NCI-H2081 treated with DMSO at 0.1 percent for 48 hours (cell line): ENCODE results near the gene EFHC1.
"Not testable (repeated sequence)": the region's sequence is repeated elsewhere in the genome, so short reads cannot be mapped to it uniquely, and the experiment has no call there.

ENCODE experiments used
- DNase-seq: peaks from one replicate; lab custom pipeline; 2025; lab: John Stamatoyannopoulos, UW

Gene EFHC1, protein sequence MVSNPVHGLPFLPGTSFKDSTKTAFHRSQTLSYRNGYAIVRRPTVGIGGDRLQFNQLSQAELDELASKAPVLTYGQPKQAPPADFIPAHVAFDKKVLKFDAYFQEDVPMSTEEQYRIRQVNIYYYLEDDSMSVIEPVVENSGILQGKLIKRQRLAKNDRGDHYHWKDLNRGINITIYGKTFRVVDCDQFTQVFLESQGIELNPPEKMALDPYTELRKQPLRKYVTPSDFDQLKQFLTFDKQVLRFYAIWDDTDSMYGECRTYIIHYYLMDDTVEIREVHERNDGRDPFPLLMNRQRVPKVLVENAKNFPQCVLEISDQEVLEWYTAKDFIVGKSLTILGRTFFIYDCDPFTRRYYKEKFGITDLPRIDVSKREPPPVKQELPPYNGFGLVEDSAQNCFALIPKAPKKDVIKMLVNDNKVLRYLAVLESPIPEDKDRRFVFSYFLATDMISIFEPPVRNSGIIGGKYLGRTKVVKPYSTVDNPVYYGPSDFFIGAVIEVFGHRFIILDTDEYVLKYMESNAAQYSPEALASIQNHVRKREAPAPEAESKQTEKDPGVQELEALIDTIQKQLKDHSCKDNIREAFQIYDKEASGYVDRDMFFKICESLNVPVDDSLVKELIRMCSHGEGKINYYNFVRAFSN

DNA sequence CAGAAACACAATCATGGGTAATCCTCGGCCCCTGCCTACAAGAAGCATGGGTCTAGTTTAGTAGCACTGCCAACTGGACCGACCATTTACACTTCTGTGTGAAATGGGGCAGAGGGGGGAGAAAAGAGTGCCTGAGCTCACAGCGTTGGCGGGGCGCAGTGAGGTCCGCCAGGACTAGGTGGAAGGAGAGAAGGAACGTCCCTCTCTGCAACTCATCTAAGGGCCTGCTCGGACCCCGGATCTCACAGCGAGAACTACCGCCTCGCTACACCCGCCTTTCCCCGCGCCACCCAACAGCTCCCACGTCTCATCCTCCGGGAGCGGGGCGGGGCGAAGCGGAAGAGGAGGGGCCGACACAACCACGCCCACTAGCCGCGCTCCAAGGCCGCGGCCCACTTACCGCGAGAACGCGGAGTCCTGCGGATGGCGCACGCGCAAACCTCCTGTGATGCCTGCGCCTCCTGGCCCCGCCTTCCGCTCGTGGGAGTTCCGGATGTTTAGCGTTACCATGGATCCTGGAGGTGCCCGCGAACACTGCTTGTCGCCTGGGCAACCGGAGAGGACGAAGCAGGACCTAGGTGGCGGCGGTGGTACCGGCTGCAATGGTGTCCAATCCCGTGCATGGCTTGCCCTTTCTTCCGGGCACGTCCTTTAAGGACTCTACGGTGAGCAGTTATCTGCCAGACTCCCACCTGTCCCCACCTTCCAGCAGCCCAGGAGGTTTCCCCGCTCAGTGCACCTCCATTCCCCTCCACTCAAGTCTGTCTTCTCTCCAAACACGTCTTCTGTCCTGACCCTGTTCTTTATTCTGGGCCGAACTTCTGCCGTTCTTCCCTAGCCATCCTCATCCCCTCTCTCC is at the start of gene EFHC1:
TSS of gene EFHC1 (plus strand) at position 534 of the 859 bp plus-strand sequence. CDS start at position 603, 69 bp downstream.
- DNase-seq, result peak; percentile 94

GRCh38 chr6:52371656-52372191 is 48.4 kb upstream of the EFHC1 start:
- no peak for DNase-seq

DNA sequence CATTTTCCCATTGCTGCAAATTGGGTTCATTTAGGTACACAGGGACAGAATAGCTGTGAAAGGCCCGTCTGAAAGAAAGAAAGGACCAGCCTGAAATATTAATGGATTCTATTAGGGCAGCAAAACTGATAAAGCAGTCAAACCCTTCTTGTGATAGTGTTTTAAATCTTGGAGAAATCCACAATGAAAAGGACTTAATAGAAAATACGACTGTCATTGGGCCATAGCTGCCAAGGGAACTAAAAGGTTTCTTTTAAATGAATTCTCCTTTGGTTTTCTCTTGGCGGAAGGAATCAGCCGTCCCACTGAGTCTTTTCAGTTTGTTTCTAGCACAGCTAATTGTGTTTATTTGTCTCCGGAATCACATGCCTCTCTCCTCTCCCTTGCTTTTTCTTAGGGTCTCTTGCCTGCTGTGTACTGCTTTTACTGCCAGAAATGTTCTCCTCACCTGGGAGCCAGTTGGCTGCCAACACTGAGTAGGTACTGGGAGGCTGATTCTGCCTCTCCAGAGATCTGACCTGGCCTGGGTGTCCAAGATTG is 46.9 kb upstream of the EFHC1 start:
- DNase-seq, result no peak

DNA sequence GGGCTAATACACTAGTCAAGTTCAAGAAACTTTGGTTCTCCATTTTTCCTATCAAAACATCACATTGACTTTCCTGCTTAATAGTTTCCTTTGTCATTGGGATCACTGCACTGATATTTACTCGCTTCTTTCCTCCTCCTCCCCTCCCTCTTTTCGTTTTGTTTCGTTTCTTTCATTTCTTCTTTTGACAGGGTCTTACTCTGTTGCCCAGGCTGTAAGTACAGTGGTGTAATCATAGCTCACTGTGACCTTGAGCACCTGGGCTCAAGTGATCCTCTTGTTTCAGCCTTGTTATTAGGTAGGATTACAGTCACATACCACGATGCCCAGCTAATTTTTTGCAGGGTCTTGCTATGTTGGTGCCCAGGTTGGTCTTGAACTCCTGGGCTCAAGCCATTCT is 45.9 kb upstream of the EFHC1 start:
- DNase-seq, result no peak

DNA sequence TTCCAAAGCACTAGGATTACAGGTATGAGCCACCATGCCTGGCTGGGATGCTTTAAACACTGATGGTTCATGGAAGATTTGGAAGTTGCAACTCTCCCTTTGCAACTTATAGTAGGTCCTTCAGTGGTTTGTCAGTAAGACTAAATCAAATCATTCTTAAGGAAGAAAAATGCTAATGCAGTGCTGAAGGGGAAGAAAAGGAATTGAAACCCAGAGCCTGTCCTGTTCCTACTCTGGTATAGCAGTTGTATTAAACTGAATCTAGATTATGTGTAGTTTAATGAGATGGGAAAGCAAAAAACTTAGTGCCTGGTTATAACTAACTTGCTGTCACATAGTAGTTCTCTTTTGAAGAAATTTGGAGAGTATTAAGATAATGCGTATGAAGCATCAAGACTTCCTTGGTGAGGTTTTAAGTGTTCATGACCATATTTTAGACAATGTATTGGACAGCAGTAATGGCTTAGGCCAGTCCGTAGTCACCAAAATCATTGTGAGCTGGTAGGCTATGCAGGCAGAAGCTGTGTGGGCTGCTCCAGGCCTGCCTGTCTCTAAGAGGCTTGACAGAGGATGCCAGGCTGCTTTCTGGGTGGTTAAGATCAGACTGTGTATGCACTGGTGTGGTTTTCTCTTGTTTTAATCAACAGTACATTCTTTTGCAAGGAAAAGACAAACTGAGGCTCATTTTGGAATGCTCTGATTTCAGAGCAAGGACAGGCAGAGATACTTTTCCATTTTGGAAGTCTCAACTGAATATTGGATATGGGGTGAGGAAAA is 44.2 kb upstream of the EFHC1 start:
- no peak for DNase-seq

DNA sequence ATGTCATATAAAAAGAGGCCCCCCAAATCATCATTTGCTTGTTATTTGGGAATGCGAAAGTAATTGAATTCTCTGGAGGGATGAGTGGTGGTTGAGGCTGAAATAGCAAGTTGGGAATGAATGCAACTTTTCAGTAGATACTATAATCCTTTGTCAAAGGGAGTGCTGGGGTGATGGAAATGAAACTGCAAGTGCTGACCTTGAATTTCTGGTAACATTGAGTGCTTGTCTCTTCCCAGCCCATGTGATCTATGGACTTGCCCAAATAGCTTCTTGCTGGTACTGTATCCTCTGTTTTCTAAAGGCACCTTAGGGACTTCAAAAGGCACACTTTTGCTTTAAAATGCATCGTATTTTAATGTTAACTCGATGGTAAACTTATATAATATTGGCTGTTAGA is 43.4 kb upstream of the EFHC1 start:
- no peak for DNase-seq

GRCh38 chr6:52377538-52378221 is 42.5 kb upstream of the EFHC1 start:
- DNase-seq, result no peak

GRCh38 chr6:52381249-52381648 is 38.9 kb upstream of the EFHC1 start:
- no peak for DNase-seq

DNA sequence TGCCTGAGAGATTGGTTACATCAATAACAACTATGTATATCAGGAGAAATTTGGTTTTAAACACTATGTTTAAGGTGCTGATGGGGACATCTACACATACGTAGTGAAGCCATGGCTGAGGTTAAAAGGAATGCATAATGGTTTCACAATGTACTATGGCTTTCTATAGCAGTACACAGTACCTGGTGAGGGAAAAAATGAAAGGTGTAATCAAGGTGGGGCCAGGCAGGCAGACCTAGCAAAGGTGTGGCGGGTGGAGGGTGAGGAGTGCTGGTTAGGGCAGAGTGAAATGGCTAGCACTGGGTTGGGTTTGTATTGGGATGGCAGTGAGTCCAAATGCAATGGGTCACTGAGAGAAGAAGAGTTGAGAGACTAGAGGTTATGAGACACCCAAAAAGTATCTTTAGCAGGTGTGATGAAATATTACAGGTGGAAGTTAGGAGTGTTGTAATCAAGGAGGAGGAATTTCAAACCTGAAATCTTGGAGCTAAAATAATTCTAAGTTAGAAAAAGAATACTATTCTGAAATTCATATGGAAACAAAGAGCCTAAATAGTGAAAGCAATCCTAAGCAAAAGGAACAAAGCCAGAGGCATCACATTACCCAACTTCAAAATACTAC is 35.9 kb upstream of the EFHC1 start:
- no peak for DNase-seq

DNA sequence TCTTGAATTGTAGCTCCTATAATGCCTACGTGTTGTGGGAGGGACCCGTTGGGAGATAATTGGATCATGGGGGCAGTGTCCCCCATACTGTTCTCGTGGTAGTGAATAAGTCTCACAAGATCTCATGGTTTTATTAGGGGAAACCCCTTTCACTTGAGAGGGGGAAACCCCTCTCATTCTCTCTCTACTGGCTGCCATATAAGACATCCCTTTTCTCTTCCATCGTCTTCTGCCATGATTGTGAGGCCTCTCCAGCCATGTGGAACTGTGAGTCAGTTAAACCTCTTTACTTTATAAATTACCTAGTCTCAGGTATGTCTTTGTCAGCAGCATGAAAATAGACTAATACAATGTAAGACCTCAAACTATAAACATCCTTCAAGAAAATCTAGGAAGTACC is 35.1 kb upstream of the EFHC1 start:
- DNase-seq, result no peak

DNA sequence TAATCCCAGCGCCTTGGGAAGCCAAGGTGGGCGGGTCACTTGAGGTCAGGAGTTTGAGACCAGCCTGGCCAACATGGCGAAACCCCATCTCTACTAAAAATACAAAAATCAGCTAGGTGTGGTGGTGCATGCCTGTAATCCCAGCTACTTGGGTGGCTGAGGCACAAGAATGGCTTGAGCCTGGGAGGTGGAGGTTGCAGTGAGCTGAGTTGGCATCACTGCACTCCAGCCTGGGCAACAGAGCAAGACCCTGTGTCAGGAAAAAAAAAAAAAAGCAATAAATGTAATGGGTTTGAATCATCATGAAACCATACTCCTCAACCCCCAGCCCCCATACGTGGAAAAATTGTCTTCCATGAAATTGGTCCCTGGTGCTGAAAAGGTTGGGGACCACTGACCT is 32.0 kb upstream of the EFHC1 start:
- DNase-seq, result not testable (repeated sequence)

DNA sequence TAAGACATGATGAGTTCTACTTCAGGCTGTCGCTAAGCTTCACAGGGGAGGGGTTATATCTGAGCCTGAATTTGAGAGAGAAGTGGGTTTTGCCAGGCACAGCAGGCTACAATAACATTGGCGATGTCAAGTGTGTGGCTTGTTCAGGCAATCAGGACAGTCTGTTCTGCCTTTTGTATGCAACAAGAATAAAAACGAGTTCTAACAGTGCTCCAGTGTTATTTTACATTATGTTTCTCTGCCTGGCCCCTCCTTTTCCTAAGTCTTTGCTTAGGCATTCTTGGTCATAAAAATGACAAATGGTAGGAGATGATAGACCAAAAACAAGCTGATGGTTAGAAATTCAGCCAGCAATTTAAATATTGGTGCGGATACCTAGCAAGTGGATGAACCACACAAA is 31.4 kb upstream of the EFHC1 start:
- no peak for DNase-seq

DNA sequence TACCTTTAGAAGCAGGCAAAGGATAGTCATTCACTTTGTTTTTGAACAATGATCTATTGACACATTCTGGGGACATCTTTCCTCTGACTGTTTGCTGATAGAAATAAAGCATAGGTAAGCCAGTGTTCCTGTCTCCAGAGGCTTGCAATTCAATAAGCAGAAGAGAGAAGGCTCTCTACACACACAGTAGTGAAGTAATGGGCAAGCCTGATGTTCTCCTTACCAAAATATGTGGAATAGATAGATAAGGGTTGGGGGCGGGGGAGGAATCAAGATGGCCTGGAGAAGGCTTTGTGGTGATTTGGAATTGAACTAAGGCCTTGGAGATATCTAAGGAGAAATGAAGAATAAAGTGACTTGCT is 30.9 kb upstream of the EFHC1 start:
- no peak for DNase-seq

GRCh38 chr6:52389626-52390360 is 30.3 kb upstream of the EFHC1 start:
- DNase-seq, result peak; percentile 9

- DNase-seq, result peak; percentile 12
Observed at GRCh38 chr6:52390361-52390727, 29.8 kb upstream of the EFHC1 start.

DNA sequence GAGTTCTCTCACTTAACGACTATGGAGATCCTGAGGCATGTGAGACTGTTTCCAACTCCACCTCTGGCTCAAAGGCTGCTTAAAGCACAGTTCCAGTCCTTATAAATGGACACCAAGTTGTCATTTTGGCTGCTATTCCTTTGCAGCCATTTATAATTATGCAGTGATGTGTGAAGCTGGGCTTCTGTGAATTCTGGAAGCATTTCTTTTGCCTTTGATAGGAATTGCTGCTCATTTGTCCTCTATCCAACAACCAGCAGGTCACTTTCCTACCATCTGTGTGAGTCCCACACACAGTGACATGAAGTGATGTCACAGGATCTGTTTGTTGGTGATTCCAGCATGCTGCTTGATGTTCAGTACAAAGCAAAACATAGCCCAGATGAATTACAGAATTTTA is 28.5 kb upstream of the EFHC1 start:
- DNase-seq, result no peak

GRCh38 chr6:52392944-52393343 is 27.2 kb upstream of the EFHC1 start:
- DNase-seq, result no peak

- DNase-seq, result no peak
Observed at GRCh38 chr6:52393780-52394179, 26.4 kb upstream of the EFHC1 start.

DNA sequence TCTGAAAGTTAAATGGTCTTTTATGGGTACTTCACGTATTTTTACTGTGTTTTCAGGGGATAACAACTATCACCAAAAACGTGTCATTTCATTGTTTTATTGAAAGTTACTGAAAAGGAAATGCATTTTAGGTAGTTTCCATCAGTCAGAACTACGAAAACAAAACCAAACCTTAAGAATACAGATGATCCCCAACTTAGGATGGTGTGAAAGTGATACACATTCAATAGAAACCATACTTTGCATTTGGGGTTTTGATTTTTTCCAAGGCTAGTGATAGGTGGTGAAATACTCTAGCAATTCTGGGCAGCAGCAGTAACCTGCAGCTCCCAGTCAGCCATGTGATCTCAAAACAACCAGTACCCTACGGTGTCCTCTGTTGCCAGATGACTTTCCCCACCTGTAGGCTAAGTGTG is 25.9 kb upstream of the EFHC1 start:
- DNase-seq, result no peak

DNA sequence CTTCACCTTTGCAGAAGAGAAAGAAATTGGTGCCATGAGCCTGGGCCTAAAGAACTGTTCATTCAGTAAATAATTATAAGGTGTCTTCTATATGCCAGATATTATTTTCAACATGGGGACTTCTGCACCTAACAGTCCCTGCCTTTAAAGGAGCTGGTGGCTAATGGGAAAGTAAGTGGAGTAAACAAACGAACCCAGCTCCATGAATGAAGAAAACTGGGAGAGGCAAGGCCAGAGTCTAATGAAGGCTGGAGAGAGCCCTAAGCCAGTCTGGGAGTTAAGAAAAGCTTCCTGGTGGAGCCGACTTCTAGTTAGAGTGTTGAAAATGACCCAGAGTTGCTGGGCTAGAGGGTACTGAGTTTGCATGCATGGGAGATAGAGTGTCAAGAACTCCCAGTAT is 24.2 kb upstream of the EFHC1 start:
- DNase-seq, result no peak
